ENCODE results near the gene LYSMD4.

GRCh38 chr15:99736702-99737101 is 3.5 kb upstream of the LYSMD4 start:
- no peak for TF ChIP-seq YY1 (IDR thresholded peaks at IDR 0.05; ENCODE audit: low read depth, low read length)
- no peak for TF ChIP-seq CTCF (IDR thresholded peaks at IDR 0.05 in 2 of 3, conservative IDR thresholded peaks at IDR 0.05 in 1 of 3; ENCODE audit: control insufficient read depth in 2 of 3, extremely low read depth in 1 of 3, insufficient read depth in 1 of 3, low read depth in 3 of 3, low read length in 3 of 3)
- no peak for TF ChIP-seq NFYB (IDR thresholded peaks at IDR 0.05; ENCODE audit: insufficient read depth, low read depth, low read length)
- TF ChIP-seq RCOR1 (conservative IDR thresholded peaks at IDR 0.05; ENCODE audit: low read depth, low read length): no peak
- no peak for TF ChIP-seq ATF3 (IDR thresholded peaks at IDR 0.05; ENCODE audit: borderline replicate concordance, extremely low read depth, low read depth, low read length)
- TF ChIP-seq IRF5 (IDR thresholded peaks at IDR 0.05; ENCODE audit: borderline replicate concordance): no peak
- no peak for TF ChIP-seq NRF1 (conservative IDR thresholded peaks at IDR 0.05; ENCODE audit: low read depth, low read length)
- TF ChIP-seq E2F4 (IDR thresholded peaks at IDR 0.05; ENCODE audit: low read depth, low read length): no peak
